Umbilical cord (tissue), 2 donors: Measurements from ENCODE around the gene GRIK4. TPM values are rescaled to one million over a fixed set of nuclear protein-coding genes. Genes with fewer than 3 reads are reported as not detected.
A peak's percentile ranks its signal among the peaks of the same experiment; 100 is the strongest.
"Not testable (repeated sequence)": the region's sequence is repeated elsewhere in the genome, so short reads cannot be mapped to it uniquely, and the experiment has no call there.

Experiments
- DNase-seq: peaks from one replicate; pipeline ENCODE4 v3.0.0-alpha.2; 2015; ENCODE audit warnings: low spot score
- total RNA-seq: library from RNA; depleted of rRNA; stranded (reverse); fragments of >200 nt; gene quantifications from one replicate; pipeline ENCODE4 v1.2.3, GENCODE V29; 2014; ENCODE audit warnings: low replicate concordance; ENCODE audit not compliant: insufficient read depth

GRIK4 gene
- 1.2 TPM for total RNA-seq

GRCh38 chr11:120511116-120511819 is at the start of gene GRIK4:
GRIK4 (plus strand) TSS chr11:120511748; CDS start chr11:120660319, 148,571 bp downstream.
- peak; percentile 79 for DNase-seq

GRCh38 chr11:120462825-120463224 is 48.7 kb upstream of the GRIK4 start:
- DNase-seq: no peak

GRCh38 chr11:120465921-120466534 is 45.5 kb upstream of the GRIK4 start:
- no peak for DNase-seq

GRCh38 chr11:120467627-120468026 is 43.9 kb upstream of the GRIK4 start:
- DNase-seq: no peak

- DNase-seq: no peak
Measured at GRCh38 chr11:120471131-120471530, 40.4 kb upstream of the GRIK4 start.

- no peak for DNase-seq
Measured at GRCh38 chr11:120471994-120472393, 39.6 kb upstream of the GRIK4 start.

- no peak for DNase-seq
Measured at GRCh38 chr11:120473503-120473902, 38.0 kb upstream of the GRIK4 start.

- no peak for DNase-seq
Measured at GRCh38 chr11:120482149-120482548, 29.4 kb upstream of the GRIK4 start.

- no peak for DNase-seq
Measured at GRCh38 chr11:120484722-120485121, 26.8 kb upstream of the GRIK4 start.

GRCh38 chr11:120486138-120486537 is 25.4 kb upstream of the GRIK4 start:
- no peak for DNase-seq

GRCh38 chr11:120489799-120490198 is 21.7 kb upstream of the GRIK4 start:
- DNase-seq: no peak

GRCh38 chr11:120492486-120492885 is 19.1 kb upstream of the GRIK4 start:
- DNase-seq: no peak

- DNase-seq: no peak
Measured at GRCh38 chr11:120494595-120494994, 17.0 kb upstream of the GRIK4 start.

- no peak for DNase-seq
Measured at GRCh38 chr11:120499088-120499487, 12.5 kb upstream of the GRIK4 start.

- DNase-seq: no peak
Measured at GRCh38 chr11:120499859-120500258, 11.7 kb upstream of the GRIK4 start.

- DNase-seq: no peak
Measured at GRCh38 chr11:120500414-120501071, 11.0 kb upstream of the GRIK4 start.

- no peak for DNase-seq
Measured at GRCh38 chr11:120501440-120501839, 10.1 kb upstream of the GRIK4 start.

GRCh38 chr11:120501976-120502755 is 9.4 kb upstream of the GRIK4 start:
- no peak for DNase-seq

- DNase-seq: not testable (repeated sequence)
Measured at GRCh38 chr11:120503529-120503928, 8.0 kb upstream of the GRIK4 start.

- DNase-seq: no peak
Measured at GRCh38 chr11:120505801-120506425, 5.6 kb upstream of the GRIK4 start.

- peak; percentile 50 for DNase-seq
Measured at GRCh38 chr11:120509346-120510053, 2.0 kb upstream of the GRIK4 start.
